GM12878 (cell line): ENCODE data around the gene OTUD5. TPM values are rescaled to one million over a fixed set of nuclear protein-coding genes. Genes with fewer than 3 reads are reported as not detected.
A peak's percentile ranks its signal among the peaks of the same experiment; 100 is the strongest.

Experiments
- ESRRA ChIP-seq: IDR thresholded peaks from 2 replicates; pipeline ENCODE4 v1.6.1; 2012; ENCODE audit warnings: mild to moderate bottlenecking, low read length, improper control_type of control experiment
- EZH2 ChIP-seq: IDR thresholded peaks from 2 replicates; pipeline ENCODE4 v1.6.1; 2012; ENCODE audit warnings: low read depth, mild to moderate bottlenecking, control low read depth, inconsistent platforms, low read length, borderline replicate concordance; ENCODE audit not compliant: control insufficient read depth
- NFYA ChIP-seq: IDR thresholded peaks from 2 replicates; pipeline ENCODE4 v1.6.1; 2011; ENCODE audit warnings: low read depth, mild to moderate bottlenecking, low read length, improper control_type of control experiment, borderline replicate concordance
- NRF1 ChIP-seq: conservative IDR thresholded peaks from 2 replicates; pipeline ENCODE4 v1.6.1; 2011; ENCODE audit warnings: mild to moderate bottlenecking, low read depth, low read length, improper control_type of control experiment
- SMAD5 ChIP-seq: IDR thresholded peaks from 2 replicates; pipeline ENCODE4 v1.6.1; 2016; ENCODE audit warnings: antibody characterized with exemption, low read depth
- TARDBP ChIP-seq: IDR thresholded peaks from 2 replicates; pipeline ENCODE4 v1.6.1; 2016; ENCODE audit warnings: borderline replicate concordance
- YY1 ChIP-seq: IDR thresholded peaks from 2 replicates; pipeline ENCODE4 v1.6.1; 2011; ENCODE audit warnings: low read depth, mild to moderate bottlenecking, low read length
- ZNF24 ChIP-seq: fragments of 450-650 bp; IDR thresholded peaks from 2 replicates; pipeline ENCODE4 v1.6.1; 2017; ENCODE audit warnings: antibody characterized with exemption, mild to moderate bottlenecking
- polyA plus RNA-seq, 11 experiments: library from polyadenylated mRNA; depleted of rRNA in 4 of 11; unstranded in 6 of 11; stranded (reverse) in 5 of 11; fragments of >200 nt; fragmentation: Nextera tagmentation in 4 of 11; fragmentation: Illumina TruSeq in 1 of 11; extraction: Ambion mirVana in 4 of 11; extraction: Trizol in 1 of 11; gene quantifications; 1 replicate in 1 of 11; 2 replicates in 10 of 11; pipeline versions ENCODE4 v1.2.1 to v1.2.3, GENCODE V29; 2011 to 2016; ENCODE audit warnings: inconsistent platforms in 2 of 11, missing spikeins in 2 of 11, low read depth in 1 of 11
- total RNA-seq, 4 experiments: library from RNA; depleted of rRNA in 3 of 4; stranded (reverse); fragments of >200 nt in 3 of 4; fragmentation: Illumina TruSeq in 1 of 4; extraction: Trizol in 1 of 4; gene quantifications; 2 replicates each; pipeline versions ENCODE4 v1.2.1 to v1.2.3, GENCODE V29; 2013 to 2021
- TF ChIP-seq, protein P1 (sequence below): fragments of 450-650 bp; formaldehyde crosslinking; IDR thresholded peaks from 2 replicates; pipeline ENCODE4 v1.4.0; 2020; ENCODE audit warnings: mild to moderate bottlenecking, moderate library complexity
- TF ChIP-seq, protein P2 (sequence below): IDR thresholded peaks from 2 replicates; pipeline ENCODE4 v1.6.1; 2012; ENCODE audit warnings: improper control_type of control experiment, low read depth, low read length; ENCODE audit not compliant: insufficient replicate concordance
- TF ChIP-seq, protein P3 (sequence below): fragments of 150-350 bp; IDR thresholded peaks from 2 replicates; pipeline ENCODE4 v1.6.1; 2014; ENCODE audit warnings: mild to moderate bottlenecking, low read depth, low read length
- TF ChIP-seq, protein P4 (sequence below): IDR thresholded peaks from 2 replicates; pipeline ENCODE4 v1.6.1; 2012; ENCODE audit warnings: low read length, inconsistent platforms
- TF ChIP-seq, protein P5 (sequence below): fragments of 450-650 bp; formaldehyde crosslinking; IDR thresholded peaks from 2 replicates; pipeline ENCODE4 v1.5.0; 2022; ENCODE audit warnings: mild to moderate bottlenecking, missing genetic modification characterization

The OTUD5 gene
- total and polyA plus RNA-seq, 10 of the 15 experiments (the other 5 are each of a cell fraction or from before 2014, with no cell fraction given) = 2.0 to 50.3 (median 22.7) TPM

DNA sequence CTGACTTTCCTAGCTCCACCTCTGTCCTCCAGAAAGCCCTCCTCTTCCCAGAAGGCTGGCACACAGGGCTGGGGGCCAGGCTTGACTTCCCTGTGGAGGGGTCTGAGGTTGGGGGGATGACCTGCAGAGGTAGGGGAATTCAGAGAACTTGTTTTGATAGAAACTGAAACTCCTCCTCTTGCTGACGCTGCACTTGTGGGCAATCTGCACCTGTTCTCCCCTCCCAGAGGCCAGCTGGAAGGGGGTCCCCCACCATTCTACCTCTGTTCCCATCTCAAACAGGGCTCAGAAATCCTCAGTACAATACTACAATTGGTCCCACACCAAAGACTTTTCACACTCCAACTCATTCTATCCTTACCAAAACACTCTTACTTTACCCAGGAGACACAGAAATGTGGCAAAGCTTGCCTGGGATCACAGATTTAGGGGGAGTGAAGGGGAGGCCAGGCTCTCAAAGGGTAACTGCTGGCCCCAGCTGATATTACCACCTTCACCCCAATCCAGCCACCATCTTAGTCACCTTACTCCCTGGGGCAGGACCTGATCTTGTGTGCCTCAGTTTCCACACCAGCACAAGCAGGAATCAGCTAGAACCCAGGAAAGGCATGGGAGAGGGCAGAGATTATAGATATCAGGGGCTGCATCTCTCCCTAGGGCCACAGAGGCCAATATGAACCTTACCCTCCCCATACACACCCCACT lies 18.5 kb downstream of the OTUD5 start (continued):
- TF ChIP-seq, protein P1, sequence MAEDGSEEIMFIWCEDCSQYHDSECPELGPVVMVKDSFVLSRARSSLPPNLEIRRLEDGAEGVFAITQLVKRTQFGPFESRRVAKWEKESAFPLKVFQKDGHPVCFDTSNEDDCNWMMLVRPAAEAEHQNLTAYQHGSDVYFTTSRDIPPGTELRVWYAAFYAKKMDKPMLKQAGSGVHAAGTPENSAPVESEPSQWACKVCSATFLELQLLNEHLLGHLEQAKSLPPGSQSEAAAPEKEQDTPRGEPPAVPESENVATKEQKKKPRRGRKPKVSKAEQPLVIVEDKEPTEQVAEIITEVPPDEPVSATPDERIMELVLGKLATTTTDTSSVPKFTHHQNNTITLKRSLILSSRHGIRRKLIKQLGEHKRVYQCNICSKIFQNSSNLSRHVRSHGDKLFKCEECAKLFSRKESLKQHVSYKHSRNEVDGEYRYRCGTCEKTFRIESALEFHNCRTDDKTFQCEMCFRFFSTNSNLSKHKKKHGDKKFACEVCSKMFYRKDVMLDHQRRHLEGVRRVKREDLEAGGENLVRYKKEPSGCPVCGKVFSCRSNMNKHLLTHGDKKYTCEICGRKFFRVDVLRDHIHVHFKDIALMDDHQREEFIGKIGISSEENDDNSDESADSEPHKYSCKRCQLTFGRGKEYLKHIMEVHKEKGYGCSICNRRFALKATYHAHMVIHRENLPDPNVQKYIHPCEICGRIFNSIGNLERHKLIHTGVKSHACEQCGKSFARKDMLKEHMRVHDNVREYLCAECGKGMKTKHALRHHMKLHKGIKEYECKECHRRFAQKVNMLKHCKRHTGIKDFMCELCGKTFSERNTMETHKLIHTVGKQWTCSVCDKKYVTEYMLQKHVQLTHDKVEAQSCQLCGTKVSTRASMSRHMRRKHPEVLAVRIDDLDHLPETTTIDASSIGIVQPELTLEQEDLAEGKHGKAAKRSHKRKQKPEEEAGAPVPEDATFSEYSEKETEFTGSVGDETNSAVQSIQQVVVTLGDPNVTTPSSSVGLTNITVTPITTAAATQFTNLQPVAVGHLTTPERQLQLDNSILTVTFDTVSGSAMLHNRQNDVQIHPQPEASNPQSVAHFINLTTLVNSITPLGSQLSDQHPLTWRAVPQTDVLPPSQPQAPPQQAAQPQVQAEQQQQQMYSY (CRISPR knock-in tag) = no peak
- TF ChIP-seq NRF1 (no peak), YY1 (0 out of 2 replicates have a peak, but pooled peaks have one; percentile 24), NFYA (no peak), ZNF24 (no peak), EZH2 (no peak), SMAD5 (no peak), TARDBP (no peak; the same call in 1 of the 2 replicates), ESRRA (no peak)
- TF ChIP-seq, protein P2, sequence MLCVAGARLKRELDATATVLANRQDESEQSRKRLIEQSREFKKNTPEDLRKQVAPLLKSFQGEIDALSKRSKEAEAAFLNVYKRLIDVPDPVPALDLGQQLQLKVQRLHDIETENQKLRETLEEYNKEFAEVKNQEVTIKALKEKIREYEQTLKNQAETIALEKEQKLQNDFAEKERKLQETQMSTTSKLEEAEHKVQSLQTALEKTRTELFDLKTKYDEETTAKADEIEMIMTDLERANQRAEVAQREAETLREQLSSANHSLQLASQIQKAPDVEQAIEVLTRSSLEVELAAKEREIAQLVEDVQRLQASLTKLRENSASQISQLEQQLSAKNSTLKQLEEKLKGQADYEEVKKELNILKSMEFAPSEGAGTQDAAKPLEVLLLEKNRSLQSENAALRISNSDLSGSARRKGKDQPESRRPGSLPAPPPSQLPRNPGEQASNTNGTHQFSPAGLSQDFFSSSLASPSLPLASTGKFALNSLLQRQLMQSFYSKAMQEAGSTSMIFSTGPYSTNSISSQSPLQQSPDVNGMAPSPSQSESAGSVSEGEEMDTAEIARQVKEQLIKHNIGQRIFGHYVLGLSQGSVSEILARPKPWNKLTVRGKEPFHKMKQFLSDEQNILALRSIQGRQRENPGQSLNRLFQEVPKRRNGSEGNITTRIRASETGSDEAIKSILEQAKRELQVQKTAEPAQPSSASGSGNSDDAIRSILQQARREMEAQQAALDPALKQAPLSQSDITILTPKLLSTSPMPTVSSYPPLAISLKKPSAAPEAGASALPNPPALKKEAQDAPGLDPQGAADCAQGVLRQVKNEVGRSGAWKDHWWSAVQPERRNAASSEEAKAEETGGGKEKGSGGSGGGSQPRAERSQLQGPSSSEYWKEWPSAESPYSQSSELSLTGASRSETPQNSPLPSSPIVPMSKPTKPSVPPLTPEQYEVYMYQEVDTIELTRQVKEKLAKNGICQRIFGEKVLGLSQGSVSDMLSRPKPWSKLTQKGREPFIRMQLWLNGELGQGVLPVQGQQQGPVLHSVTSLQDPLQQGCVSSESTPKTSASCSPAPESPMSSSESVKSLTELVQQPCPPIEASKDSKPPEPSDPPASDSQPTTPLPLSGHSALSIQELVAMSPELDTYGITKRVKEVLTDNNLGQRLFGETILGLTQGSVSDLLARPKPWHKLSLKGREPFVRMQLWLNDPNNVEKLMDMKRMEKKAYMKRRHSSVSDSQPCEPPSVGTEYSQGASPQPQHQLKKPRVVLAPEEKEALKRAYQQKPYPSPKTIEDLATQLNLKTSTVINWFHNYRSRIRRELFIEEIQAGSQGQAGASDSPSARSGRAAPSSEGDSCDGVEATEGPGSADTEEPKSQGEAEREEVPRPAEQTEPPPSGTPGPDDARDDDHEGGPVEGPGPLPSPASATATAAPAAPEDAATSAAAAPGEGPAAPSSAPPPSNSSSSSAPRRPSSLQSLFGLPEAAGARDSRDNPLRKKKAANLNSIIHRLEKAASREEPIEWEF = no peak
- TF ChIP-seq, protein P3, sequence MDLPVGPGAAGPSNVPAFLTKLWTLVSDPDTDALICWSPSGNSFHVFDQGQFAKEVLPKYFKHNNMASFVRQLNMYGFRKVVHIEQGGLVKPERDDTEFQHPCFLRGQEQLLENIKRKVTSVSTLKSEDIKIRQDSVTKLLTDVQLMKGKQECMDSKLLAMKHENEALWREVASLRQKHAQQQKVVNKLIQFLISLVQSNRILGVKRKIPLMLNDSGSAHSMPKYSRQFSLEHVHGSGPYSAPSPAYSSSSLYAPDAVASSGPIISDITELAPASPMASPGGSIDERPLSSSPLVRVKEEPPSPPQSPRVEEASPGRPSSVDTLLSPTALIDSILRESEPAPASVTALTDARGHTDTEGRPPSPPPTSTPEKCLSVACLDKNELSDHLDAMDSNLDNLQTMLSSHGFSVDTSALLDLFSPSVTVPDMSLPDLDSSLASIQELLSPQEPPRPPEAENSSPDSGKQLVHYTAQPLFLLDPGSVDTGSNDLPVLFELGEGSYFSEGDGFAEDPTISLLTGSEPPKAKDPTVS = no peak
- TF ChIP-seq, protein P4, sequence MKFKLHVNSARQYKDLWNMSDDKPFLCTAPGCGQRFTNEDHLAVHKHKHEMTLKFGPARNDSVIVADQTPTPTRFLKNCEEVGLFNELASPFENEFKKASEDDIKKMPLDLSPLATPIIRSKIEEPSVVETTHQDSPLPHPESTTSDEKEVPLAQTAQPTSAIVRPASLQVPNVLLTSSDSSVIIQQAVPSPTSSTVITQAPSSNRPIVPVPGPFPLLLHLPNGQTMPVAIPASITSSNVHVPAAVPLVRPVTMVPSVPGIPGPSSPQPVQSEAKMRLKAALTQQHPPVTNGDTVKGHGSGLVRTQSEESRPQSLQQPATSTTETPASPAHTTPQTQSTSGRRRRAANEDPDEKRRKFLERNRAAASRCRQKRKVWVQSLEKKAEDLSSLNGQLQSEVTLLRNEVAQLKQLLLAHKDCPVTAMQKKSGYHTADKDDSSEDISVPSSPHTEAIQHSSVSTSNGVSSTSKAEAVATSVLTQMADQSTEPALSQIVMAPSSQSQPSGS = peak; percentile 65; the same call in 1 of the 2 replicates
- TF ChIP-seq, protein P5, sequence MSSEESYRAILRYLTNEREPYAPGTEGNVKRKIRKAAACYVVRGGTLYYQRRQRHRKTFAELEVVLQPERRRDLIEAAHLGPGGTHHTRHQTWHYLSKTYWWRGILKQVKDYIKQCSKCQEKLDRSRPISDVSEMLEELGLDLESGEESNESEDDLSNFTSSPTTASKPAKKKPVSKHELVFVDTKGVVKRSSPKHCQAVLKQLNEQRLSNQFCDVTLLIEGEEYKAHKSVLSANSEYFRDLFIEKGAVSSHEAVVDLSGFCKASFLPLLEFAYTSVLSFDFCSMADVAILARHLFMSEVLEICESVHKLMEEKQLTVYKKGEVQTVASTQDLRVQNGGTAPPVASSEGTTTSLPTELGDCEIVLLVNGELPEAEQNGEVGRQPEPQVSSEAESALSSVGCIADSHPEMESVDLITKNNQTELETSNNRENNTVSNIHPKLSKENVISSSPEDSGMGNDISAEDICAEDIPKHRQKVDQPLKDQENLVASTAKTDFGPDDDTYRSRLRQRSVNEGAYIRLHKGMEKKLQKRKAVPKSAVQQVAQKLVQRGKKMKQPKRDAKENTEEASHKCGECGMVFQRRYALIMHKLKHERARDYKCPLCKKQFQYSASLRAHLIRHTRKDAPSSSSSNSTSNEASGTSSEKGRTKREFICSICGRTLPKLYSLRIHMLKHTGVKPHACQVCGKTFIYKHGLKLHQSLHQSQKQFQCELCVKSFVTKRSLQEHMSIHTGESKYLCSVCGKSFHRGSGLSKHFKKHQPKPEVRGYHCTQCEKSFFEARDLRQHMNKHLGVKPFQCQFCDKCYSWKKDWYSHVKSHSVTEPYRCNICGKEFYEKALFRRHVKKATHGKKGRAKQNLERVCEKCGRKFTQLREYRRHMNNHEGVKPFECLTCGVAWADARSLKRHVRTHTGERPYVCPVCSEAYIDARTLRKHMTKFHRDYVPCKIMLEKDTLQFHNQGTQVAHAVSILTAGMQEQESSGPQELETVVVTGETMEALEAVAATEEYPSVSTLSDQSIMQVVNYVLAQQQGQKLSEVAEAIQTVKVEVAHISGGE (CRISPR knock-in tag) = no peak
